Caki2 (cell line): ENCODE measurements around the gene PRSS3. TPM values are rescaled to one million over a fixed set of nuclear protein-coding genes. Genes with fewer than 3 reads are reported as not detected.
"Not testable (repeated sequence)": the region's sequence is repeated elsewhere in the genome, so short reads cannot be mapped to it uniquely, and the experiment has no call there.

Experiments
- DNase-seq: peaks from one replicate; pipeline ENCODE4 v3.0.0-alpha.2; 2015; ENCODE audit warnings: low read depth
- in situ Hi-C: cut with HindIII; loops from 2 replicates; pipeline ENCODE4 v1.10.0; 2016; ENCODE audit warnings: low sequenced_read_pairs, low pct_unique_long_range_greater_than_20kb, mixed read lengths
- total RNA-seq: library from RNA; depleted of rRNA; stranded (reverse); fragments of >200 nt; shearing (Covaris generic); gene quantifications from 2 replicates; pipeline ENCODE4 v1.2.3, GENCODE V29; 2014; ENCODE audit warnings: low replicate concordance; rRNA removed

PRSS3 gene
- not detected in 2 replicates for total RNA-seq

- DNase-seq: no peak
Measured at GRCh38 chr9:33795281-33795680, at the start of gene PRSS3. TSS of gene PRSS3 (plus strand) at chr9:33795561. CDS start at chr9:33795574, 13 bp downstream.

GRCh38 chr9:33748633-33749304 lies 46.6 kb upstream of the PRSS3 start:
- no peak for DNase-seq
- in situ Hi-C loops: no loop called here

More at GRCh38 chr9:33795281-33795680, at the start of gene PRSS3:
- in situ Hi-C loops: no loop called here

GRCh38 chr9:33749305-33749654 lies 46.1 kb upstream of the PRSS3 start:
- in situ Hi-C loops, DNase-seq: not testable (repeated sequence)

GRCh38 chr9:33750307-33750838 lies 45.0 kb upstream of the PRSS3 start:
- no peak for DNase-seq
- in situ Hi-C loops: no loop called here

GRCh38 chr9:33750839-33751339 lies 44.5 kb upstream of the PRSS3 start:
- in situ Hi-C loops: no loop called here
- DNase-seq: no peak

GRCh38 chr9:33751536-33752129 lies 43.7 kb upstream of the PRSS3 start:
- no peak for DNase-seq
- in situ Hi-C loops: no loop called here

- in situ Hi-C loops: no loop called here
- no peak for DNase-seq
Measured at GRCh38 chr9:33752130-33752637, 43.2 kb upstream of the PRSS3 start.

GRCh38 chr9:33752789-33753188 lies 42.6 kb upstream of the PRSS3 start:
- in situ Hi-C loops, DNase-seq: not testable (repeated sequence)

GRCh38 chr9:33759648-33760047 lies 35.7 kb upstream of the PRSS3 start:
- in situ Hi-C loops, DNase-seq: not testable (repeated sequence)

- DNase-seq: no peak
- in situ Hi-C loops: no loop called here
Measured at GRCh38 chr9:33762343-33762742, 33.0 kb upstream of the PRSS3 start.

GRCh38 chr9:33763709-33764108 lies 31.7 kb upstream of the PRSS3 start:
- in situ Hi-C loops, DNase-seq: not testable (repeated sequence)

GRCh38 chr9:33765411-33765810 lies 29.9 kb upstream of the PRSS3 start:
- in situ Hi-C loops: no loop called here
- peak; percentile 34 for DNase-seq

GRCh38 chr9:33770156-33770880 lies 25.0 kb upstream of the PRSS3 start:
- DNase-seq, in situ Hi-C loops: not testable (repeated sequence)

GRCh38 chr9:33773135-33773534 lies 22.2 kb upstream of the PRSS3 start:
- DNase-seq, in situ Hi-C loops: not testable (repeated sequence)

- DNase-seq, in situ Hi-C loops: not testable (repeated sequence)
Measured at GRCh38 chr9:33774074-33774659, 21.2 kb upstream of the PRSS3 start.

GRCh38 chr9:33776578-33776977 lies 18.8 kb upstream of the PRSS3 start:
- in situ Hi-C loops: no loop called here

GRCh38 chr9:33778700-33779351 lies 16.5 kb upstream of the PRSS3 start:
- in situ Hi-C loops: no loop called here
- DNase-seq: peak; percentile 39

More at GRCh38 chr9:33776578-33776977, 18.8 kb upstream of the PRSS3 start:
- DNase-seq: no peak

- in situ Hi-C loops: no loop called here
- DNase-seq: no peak
Measured at GRCh38 chr9:33780276-33780675, 15.1 kb upstream of the PRSS3 start.
